ENCODE results near the gene AIF1L.

DNA sequence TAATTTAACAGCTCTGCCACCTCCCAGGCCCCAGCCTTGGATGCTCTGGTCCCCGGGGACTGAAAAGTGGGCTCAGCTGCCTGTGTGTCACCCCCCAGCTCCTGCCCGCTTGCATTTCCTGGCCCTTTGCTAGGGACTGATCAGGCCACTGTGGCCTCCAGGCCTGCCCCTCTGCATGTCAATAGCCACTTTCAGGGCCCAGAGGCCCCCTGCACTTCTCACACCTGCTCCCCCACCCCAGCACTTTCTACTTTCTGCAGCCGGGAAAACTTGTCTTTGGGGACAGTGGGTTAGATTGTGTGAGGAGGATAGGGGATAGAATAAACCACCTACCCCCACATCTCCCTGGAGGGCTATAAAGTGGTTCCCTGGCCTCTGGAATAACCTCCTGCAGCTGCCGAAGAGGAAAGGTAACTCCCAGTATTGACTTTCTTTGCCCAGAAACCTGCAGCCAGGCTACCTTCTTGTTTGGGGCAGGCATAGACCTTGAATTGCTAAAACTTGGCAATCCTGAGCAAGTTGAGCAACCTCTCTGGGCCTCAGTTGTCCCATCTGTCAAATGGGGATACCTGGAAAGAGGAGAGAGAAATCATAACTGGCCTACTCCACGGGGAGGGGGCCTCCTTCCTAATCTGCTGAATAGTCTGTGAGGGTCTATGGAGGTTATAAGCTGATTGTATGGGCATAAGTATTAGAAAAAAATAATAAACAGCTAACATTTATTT lies 7.8 kb downstream of the AIF1L start:
- no peak for TF ChIP-seq EZH2phosphoT487 (conservative IDR thresholded peaks at IDR 0.05; ENCODE audit: low read length)
- TF ChIP-seq, protein P1, sequence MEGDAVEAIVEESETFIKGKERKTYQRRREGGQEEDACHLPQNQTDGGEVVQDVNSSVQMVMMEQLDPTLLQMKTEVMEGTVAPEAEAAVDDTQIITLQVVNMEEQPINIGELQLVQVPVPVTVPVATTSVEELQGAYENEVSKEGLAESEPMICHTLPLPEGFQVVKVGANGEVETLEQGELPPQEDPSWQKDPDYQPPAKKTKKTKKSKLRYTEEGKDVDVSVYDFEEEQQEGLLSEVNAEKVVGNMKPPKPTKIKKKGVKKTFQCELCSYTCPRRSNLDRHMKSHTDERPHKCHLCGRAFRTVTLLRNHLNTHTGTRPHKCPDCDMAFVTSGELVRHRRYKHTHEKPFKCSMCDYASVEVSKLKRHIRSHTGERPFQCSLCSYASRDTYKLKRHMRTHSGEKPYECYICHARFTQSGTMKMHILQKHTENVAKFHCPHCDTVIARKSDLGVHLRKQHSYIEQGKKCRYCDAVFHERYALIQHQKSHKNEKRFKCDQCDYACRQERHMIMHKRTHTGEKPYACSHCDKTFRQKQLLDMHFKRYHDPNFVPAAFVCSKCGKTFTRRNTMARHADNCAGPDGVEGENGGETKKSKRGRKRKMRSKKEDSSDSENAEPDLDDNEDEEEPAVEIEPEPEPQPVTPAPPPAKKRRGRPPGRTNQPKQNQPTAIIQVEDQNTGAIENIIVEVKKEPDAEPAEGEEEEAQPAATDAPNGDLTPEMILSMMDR (IDR thresholded peaks at IDR 0.05; ENCODE audit: insufficient read depth, low read length, poor library complexity, severe bottlenecking) = no peak
